Measurements from ENCODE around the gene AMACR. TPM values are rescaled to one million over a fixed set of nuclear protein-coding genes. Genes with fewer than 3 reads are reported as not detected.

Gene AMACR
- total and polyA plus RNA-seq, 2 experiments from 2014 or later = 29.4 to 36.2 TPM

DNA sequence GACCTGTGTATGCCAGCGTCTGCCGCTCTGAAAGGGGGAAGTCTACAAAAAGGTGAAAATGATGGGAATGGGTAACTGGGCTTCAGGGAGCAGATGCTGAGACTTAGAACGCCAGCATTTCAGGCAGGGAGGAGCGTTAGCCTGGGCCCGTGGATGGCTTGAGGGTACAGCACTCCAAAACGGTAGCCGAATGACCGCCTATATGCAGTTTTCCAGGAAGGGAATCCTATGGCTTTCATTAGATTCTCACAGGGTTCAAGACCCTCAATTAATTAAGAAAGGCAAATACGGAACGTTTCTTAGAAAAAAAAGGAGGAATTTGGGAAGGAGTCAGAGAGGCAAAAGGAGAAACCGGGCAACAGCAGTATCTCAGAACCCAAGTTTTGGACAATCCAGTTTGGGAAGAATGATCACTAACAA is 639 bp downstream of the AMACR start:
- DNase-seq (ENCODE audit: low read depth in 1 of 2, low spot score in 1 of 2) = peak; percentile 20 to 21
- Histone ChIP-seq H3K4me3 (peak overlapping the region; percentile 80), H3K27me3 (no peaks in the 10 kb centered on the region), H3K27ac (peak overlapping the region; percentile 96), H3K9me3 (ENCODE audit: low read depth) (no peaks in the 10 kb centered on the region), H3K36me3 (peaks cover 14% of the 10 kb centered on the region), H3K4me1 (ENCODE audit: low read depth) (peaks cover 15% of the 10 kb centered on the region)
- TF ChIP-seq, protein P1, sequence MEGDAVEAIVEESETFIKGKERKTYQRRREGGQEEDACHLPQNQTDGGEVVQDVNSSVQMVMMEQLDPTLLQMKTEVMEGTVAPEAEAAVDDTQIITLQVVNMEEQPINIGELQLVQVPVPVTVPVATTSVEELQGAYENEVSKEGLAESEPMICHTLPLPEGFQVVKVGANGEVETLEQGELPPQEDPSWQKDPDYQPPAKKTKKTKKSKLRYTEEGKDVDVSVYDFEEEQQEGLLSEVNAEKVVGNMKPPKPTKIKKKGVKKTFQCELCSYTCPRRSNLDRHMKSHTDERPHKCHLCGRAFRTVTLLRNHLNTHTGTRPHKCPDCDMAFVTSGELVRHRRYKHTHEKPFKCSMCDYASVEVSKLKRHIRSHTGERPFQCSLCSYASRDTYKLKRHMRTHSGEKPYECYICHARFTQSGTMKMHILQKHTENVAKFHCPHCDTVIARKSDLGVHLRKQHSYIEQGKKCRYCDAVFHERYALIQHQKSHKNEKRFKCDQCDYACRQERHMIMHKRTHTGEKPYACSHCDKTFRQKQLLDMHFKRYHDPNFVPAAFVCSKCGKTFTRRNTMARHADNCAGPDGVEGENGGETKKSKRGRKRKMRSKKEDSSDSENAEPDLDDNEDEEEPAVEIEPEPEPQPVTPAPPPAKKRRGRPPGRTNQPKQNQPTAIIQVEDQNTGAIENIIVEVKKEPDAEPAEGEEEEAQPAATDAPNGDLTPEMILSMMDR (IDR thresholded peaks at IDR 0.05; ENCODE audit: low read depth, low read length) = no peak

DNA sequence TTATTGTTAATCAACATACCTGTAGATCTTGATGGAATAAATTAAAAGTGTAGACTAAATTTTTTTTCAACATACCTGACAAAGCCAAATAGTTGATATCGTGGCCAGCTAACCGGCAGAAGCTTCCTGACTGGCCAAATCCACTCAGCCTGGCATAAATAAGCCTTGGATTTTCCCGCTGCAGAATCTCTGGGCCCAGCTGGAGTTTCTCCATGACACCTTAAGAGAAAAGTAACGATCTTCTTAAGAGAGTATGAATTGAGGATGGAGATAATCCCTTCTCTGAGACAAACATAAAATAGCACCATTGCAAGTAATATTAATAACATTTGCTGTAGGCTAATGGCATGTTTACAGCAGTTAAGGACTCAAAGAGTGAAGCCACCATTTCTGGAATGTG is 2.2 kb downstream of the AMACR start:
- H3K9me3 ChIP-seq (ENCODE audit: low read depth) = no peaks in the 10 kb centered on the region
- no peak overlapping the region for H3K4me3 ChIP-seq
- peaks cover 14% of the 10 kb centered on the region for H3K36me3 ChIP-seq
- TF ChIP-seq, protein P1 (IDR thresholded peaks at IDR 0.05; ENCODE audit: low read depth, low read length) = no peak
- no peak overlapping the region for H3K27ac ChIP-seq
- DNase-seq (ENCODE audit: low read depth in 1 of 2, low spot score in 1 of 2) = no peak
- H3K4me1 ChIP-seq (ENCODE audit: low read depth) = peaks cover 15% of the 10 kb centered on the region
- no peaks in the 10 kb centered on the region for H3K27me3 ChIP-seq

DNA sequence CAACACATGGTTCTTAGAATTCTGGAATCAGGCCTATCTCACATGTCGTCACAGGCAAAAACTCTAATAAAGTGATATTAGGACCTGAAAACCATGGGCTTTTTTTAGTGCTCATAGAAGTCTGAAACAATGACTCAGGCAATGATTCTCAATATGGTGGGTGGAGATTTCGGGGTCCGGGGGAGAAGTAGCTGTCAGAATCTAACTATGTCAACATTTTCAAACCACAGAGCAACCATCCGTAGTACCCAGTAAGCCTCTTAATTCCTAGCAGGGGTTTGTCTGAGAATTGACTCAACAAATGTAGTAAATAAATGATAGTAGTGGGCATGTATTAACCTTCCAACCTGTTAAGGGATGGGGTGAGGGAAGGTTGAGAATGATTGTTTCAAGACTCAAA is 2.6 kb downstream of the AMACR start:
- H3K27ac ChIP-seq = no peak overlapping the region
- H3K4me3 ChIP-seq = no peak overlapping the region
- peaks cover 14% of the 10 kb centered on the region for H3K36me3 ChIP-seq
- H3K4me1 ChIP-seq (ENCODE audit: low read depth) = peaks cover 15% of the 10 kb centered on the region
- no peak for DNase-seq (ENCODE audit: low read depth in 1 of 2, low spot score in 1 of 2)
- H3K9me3 ChIP-seq (ENCODE audit: low read depth) = no peaks in the 10 kb centered on the region
- H3K27me3 ChIP-seq = no peaks in the 10 kb centered on the region
- TF ChIP-seq, protein P1 (IDR thresholded peaks at IDR 0.05; ENCODE audit: low read depth, low read length) = no peak

DNA sequence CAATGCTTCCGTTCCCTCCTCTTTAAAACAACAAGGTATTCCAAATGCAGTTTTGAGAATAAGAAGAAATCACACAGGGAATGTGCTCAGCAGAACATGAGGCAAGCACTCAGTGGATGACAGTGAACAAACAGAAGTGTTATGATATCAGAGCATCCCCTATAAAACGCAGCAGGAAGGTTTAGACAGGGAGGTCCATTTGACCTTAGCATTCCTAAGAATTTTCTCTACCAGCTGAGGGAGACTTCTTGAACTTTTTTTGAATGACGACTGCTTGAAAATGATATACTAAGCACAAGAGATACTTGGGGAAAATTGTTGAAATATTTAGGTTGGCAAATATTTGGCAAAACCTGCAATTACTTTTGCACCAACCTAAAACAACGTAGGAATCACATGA is 3.9 kb downstream of the AMACR start:
- H3K4me3 ChIP-seq = no peak overlapping the region
- H3K36me3 ChIP-seq = peaks cover 14% of the 10 kb centered on the region
- no peaks in the 10 kb centered on the region for H3K27me3 ChIP-seq
- peaks cover 11% of the 10 kb centered on the region for H3K4me1 ChIP-seq (ENCODE audit: low read depth)
- TF ChIP-seq, protein P1 (IDR thresholded peaks at IDR 0.05; ENCODE audit: low read depth, low read length) = no peak
- no peak overlapping the region for H3K27ac ChIP-seq
- no peak for DNase-seq (ENCODE audit: low read depth in 1 of 2, low spot score in 1 of 2)
- H3K9me3 ChIP-seq (ENCODE audit: low read depth) = no peaks in the 10 kb centered on the region

DNA sequence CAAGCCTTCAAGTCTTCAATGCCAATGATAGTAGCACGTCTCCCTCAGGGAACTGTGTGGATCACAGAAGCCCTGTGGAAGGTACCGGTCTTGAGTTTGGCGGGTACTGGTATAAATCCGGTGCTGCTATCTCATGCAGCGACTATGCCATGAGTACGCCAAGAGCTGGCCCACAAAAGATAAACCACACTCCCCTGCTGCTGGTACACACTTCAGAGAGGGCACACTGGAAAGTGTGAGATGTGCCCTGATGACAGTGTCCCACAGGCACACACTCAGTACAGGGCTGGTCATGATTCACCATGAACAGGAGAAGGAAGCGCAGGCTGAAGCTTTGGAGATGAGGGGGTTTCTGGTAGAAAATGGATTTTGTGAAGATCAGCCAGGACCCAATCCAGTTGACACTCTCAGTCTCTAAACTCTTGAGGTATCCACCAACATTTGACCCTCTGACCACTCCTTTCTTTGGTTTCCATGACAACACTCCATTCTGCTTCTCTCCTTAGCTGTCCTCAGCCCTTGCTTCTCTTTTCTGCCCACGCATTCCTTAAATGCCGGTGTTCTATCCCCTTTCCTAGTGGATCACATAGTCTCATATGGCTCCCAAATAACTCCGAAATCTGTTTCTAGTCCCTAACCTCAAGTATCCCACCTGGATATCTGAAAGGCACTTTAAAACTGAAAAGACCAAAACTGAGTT is 5.1 kb downstream of the AMACR start:
- Histone ChIP-seq H3K36me3 (peaks cover 19% of the 10 kb centered on the region), H3K27me3 (no peaks in the 10 kb centered on the region), H3K4me3 (no peak overlapping the region), H3K4me1 (ENCODE audit: low read depth) (peaks cover 6% of the 10 kb centered on the region), H3K9me3 (ENCODE audit: low read depth) (no peaks in the 10 kb centered on the region), H3K27ac (no peak overlapping the region)
- DNase-seq (ENCODE audit: low read depth in 1 of 2, low spot score in 1 of 2) = peak in 1 of 2 donors; percentile 37
- TF ChIP-seq, protein P1 (IDR thresholded peaks at IDR 0.05; ENCODE audit: low read depth, low read length) = no peak

All from cardiac muscle cell (in vitro differentiated cells and primary cell).